NCI-H1417 (cell line): ENCODE data around the gene DDC.

ENCODE experiments used
- DNase-seq, 3 experiments: peaks; one replicate each; lab custom pipeline; 2025; lab: John Stamatoyannopoulos, UW

The DDC gene

DNA sequence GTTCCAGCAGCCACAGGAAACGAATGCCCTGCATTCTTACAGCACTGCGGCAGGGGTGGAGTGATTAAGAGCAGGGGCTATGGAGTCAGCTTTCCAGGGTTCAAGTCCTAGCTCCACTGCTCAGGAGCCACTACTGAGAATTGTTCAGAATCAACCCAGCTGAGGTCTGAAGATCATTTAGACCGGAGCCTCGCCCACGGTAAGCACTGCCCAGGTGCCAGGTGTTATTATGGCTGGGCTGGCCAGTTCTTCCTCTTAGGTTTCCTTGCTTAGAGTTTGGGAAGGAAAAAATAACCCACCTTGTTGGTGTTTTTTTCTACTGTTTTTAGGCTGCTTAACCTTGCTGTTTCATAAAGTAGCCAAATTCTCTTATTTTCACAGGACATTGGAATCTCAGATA is 110.2 kb downstream of the DDC start:
- DNase-seq, result no peak

GRCh38 chr7:50450590-50451032 is 114.6 kb downstream of the DDC start:
- peak in 2 of 3 experiments; percentile 90 to 92 for DNase-seq

- peak; percentile 91 to 94 (median 92) for DNase-seq
Observed at GRCh38 chr7:50449881-50450589, 115.2 kb downstream of the DDC start, which contains the start of gene FIGNL1. Gene FIGNL1 (minus strand): TSS chr7:50450350. CDS start chr7:50447287, 3,063 bp downstream.

- no peak for DNase-seq
Observed at GRCh38 chr7:50449501-50449880, 115.7 kb downstream of the DDC start.

DNA sequence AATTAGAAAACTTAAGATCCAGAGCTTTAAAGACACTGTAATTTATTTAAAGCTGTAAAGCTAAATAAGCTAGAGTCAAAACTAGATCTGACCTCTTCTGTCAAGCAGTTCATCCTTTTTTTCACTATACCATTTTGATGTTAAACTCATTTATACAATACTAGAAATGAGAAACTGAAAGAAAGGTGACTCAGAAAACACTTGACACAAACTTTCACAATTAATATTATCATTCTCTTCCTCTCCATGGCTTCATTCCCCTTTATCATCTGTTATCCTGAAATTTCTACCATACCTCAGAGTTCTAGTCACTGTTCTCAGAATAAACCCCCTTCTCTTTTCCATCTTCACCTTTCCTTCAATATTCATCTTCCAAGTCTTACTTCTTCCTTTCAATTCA is 116.4 kb downstream of the DDC start:
- DNase-seq, result no peak

DNA sequence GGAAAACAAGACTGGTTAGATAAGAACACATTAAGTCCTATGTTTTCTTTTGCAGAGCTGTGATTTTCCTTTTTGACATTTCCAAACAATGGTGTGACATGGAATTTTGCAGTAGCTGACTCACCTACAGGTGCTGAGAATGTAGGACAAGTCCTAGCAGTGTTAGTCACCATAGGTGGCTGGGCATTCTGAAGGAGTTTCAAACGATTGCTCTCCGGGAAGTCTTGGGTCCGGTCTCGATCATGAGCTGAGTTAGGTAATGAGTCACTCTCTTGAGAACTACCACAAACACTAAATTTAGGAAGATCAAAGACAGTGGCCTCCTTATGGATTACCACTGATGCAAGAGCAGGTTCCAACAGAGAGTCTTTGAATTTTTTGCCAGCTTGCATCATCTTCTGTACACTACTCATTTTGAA is 118.7 kb downstream of the DDC start:
- no peak for DNase-seq

DNA sequence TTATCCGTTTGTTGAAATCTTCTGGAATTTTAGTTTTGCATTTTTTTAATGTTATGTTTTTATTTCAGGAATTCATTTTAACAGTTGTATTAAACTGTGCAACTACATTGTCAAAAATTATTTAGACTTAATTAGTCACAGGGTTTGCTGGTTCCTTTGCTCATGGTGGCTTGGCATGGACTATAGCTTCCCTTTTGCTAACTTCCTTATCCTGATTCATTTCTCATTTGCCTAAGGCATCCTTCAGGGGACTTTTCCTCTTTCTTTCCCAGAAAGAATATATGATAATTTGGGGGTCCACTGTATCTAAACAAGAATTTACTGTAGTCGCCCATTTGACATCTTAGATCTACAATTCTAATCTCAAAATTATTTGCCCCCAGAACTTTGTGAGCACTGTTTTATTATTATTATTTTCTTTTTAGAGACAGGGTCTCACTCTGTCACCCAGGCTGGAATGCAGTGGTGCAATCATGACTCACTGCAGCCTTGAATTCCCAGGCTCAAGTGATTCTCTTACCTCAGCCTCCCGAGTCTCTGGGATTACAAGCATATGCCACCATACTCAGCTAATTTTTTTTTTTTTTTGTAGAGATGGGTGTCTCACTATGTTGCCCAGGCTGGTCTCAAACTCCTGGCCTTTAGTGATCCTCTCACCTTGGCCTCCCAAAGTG is 128.9 kb downstream of the DDC start:
- DNase-seq, result no peak

DNA sequence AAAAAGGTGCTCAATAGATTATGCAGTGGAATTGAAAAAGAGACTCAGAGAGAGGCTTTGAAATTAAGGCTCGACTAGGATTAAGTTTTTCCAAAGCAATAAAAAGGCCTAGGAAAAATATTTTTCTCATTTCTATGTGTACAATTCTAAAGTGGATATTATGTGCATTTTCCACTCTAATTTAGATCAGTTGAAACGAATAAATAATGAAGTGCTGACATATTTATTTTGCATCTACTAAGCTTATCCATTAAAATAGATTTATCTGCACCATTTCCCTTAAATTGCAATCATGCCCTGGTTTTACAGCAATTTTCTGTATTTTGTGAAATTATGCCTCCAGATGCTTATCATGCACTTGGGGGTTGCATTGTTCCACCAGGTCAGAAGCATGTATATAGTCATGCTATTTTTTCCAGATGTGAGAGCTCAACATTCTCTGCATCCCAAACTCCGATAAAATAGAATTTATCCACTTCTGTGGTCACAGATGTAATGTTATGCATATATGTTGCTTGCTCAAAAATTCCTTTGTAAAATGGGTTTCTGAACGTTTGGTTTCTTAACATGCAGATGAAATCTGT is 133.4 kb downstream of the DDC start:
- DNase-seq, result no peak

DNA sequence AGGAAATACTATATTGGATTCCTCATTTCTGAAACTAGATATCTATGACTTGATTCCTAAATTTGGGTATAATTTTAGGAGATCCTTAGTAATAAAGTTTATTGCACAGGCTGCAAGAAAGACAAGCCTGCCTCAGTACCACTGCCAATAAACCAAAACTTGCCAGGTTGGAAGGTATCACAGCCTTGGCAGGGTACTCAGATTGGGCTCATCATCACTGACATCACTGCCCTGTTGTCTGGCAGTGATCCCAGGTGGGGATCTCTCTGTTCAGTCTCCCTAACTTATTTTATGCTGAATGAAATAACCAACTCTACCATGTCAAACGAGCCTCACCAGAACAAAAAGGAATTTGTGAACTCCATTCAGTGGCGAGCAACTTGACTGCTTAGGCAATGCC is 133.9 kb downstream of the DDC start:
- DNase-seq, result no peak

DNA sequence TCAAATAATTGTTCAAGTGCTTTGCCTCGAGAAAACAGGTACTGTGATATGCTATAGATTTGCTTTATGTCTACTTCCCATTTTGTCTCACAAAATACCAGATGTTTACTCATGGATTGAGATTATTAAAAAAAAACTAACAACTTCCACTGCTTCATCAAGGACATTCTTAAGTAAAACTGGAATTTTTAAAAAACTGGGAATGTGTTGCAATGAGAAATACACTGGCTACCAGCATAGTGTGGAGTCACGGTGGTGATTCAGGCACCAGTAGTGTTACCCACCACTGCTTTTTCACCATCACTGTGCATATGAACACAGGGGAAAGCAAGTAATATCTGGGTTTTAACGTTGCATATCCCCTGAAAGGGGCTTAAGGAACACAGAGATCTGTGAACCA is 136.3 kb downstream of the DDC start:
- no peak for DNase-seq

- DNase-seq, result no peak
Observed at GRCh38 chr7:50427518-50427917, 137.7 kb downstream of the DDC start.

DNA sequence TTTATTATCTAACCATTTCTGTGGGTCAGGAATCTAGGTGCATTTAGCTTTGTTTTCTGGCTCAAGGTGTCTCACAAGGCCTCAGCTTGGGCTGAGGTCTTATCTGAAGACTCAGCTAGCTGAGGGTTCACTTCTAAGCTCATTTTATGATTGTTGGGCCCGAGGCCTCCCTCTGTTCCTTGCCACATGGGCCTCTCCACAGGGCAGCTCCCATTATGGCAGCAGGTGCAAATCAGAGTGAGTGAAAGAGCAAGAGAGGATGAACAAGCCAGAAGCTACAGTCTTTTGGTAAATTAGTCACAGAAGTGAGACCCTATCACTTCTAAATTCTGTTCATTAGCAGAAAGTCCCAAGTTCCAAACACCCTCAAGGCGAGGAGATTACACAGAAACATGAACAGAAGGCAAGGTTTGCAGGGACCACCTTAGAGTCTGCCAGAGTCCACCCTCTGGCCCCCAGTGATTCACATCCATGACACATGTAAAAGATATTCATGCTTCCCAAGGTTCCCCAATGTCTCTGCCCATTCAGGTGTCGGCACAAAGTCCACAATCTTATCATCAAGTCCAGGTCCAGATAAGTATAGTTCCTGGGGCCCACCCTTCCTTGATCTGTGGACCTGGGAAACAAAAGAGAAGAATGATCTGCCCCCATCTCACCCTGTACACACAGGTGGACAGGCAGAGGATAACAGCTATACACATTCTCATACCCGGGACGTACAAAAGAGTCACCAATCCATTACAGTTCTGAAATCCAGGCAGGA is 138.7 kb downstream of the DDC start:
- DNase-seq, result no peak

DNA sequence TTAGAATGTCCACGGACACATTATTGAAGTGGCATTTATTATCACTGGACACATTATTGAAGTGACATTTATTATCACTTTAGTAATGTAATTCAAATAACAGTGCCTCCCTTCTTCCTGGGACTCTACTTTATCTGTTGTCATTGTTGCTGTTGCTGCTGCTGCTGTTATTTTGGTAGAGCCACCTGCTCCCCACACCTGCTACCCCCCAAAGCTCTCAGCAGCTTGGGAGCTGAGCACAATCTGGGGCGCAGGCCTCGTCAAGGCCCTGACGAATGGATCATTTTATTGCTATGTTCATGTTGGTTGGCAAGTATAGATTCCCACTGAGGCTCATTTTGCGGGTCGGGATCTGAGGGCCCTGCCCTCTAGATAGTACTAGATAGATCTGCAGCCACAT is 139.9 kb downstream of the DDC start:
- peak in 1 of 3 experiments; percentile 12 for DNase-seq

GRCh38 chr7:50423860-50424259 is 141.3 kb downstream of the DDC start:
- no peak for DNase-seq

GRCh38 chr7:50422858-50423257 is 142.3 kb downstream of the DDC start:
- no peak for DNase-seq

- DNase-seq, result no peak
Observed at GRCh38 chr7:50421043-50421442, 144.2 kb downstream of the DDC start.

GRCh38 chr7:50418526-50419290 is 146.5 kb downstream of the DDC start:
- DNase-seq, result no peak

DNA sequence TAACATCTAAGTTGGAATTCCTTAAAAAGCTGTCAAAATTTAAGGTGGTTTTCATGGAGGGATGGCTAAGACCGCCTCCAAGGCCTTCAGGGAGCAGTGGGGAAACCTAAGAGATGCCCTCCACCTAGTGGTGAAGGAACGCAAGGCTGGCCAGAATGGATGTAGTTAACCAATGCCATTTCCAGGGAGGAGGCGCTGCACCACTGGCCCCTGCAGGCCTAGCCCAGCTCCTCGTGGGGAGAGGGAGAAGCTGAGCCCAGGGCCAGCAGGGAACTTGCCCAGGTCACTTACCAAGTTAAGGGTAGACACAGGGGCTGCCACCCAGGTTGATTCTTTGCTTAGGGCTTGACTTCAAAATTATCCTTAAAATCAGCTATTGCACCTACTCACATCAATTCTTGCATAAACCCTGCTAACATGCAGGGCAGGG is 147.1 kb downstream of the DDC start:
- DNase-seq, result peak; percentile 58 to 88 (median 68)

DNA sequence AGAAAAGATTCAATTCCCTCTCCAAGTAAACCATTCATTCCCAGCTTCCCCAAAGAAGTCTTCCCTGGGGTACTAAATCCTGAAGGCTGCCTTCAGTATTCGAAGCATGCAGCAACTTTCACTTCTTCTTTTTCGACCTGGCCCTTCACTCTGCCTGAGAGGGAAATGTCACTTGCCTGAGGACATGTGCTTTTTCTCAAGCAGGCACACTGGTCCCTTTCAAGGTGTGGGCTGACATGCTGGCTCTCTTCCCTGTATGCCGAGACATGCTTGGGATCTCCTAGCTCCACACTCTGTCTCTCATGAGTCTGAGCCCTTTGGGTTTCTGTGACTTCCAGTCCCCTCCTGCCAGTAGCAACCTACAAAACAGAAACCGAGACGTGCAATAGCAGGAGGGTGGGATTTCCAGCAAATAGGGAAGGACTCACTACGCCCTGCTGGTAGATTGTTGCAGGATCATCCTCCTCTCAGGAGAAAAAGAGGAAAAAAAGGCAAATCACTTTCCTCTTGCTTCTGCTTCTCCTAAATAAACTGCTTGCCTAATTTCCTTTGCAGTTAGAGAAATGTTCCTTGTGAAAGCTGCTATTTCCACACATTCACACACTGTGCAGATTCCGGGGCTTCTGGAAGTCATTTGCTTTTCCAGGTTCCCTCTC is 148.6 kb downstream of the DDC start:
- DNase-seq, result no peak

- no peak for DNase-seq
Observed at GRCh38 chr7:50415844-50416364, 149.3 kb downstream of the DDC start.

DNA sequence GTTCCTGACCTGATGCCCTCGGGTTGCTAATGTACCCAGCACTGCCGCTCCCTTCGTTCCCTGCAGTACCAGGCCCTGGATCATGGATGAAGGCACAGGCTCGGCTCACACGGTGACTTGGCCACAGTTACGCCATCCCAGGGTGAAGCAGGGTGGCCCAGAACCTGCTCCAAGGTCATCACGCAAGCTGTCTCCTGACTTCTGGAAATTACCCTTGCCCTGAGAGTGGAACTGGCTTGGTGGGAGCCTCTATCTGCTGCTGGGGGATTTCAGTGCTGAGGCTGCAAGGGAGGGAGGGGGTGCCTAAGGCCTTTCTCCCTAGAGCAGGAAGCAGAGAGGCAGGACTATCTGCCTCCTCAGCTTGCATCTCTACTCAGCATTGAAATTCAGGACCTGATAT is 151.6 kb downstream of the DDC start:
- DNase-seq, result no peak
